Skeletal muscle tissue (tissue), 4 donors: Measurements from ENCODE around the gene ZNF341. TPM values are rescaled to one million over a fixed set of nuclear protein-coding genes. Genes with fewer than 3 reads are reported as not detected.

Experiments used
- H3K27ac ChIP-seq: one replicate; pipeline ENCODE4 v1.7.0; 2013; ENCODE audit warnings: mild to moderate bottlenecking, low read depth, low read length, inconsistent platforms
- H3K27me3 ChIP-seq, 3 donors: one replicate each; pipeline ENCODE4 v1.7.0; 2013; ENCODE audit warnings: low read length in 3 of 3; ENCODE audit not compliant: control insufficient read depth in 3 of 3, insufficient read depth in 3 of 3
- H3K36me3 ChIP-seq, 3 donors: one replicate each; pipeline ENCODE4 v1.7.0; 2013; ENCODE audit warnings: low read length in 3 of 3; ENCODE audit not compliant: control insufficient read depth in 3 of 3, insufficient read depth in 3 of 3
- H3K4me1 ChIP-seq, 3 donors: one replicate each; pipeline ENCODE4 v1.7.0; 2013; ENCODE audit warnings: low read length in 3 of 3, mild to moderate bottlenecking in 3 of 3; ENCODE audit not compliant: control insufficient read depth in 3 of 3, insufficient read depth in 3 of 3
- H3K4me3 ChIP-seq, 3 donors: one replicate each; pipeline ENCODE4 v1.7.0; 2013; ENCODE audit warnings: low read length in 3 of 3
- H3K9ac ChIP-seq, 3 donors: one replicate each; pipeline ENCODE4 v1.7.0; 2013; ENCODE audit warnings: low read length in 3 of 3, mild to moderate bottlenecking in 3 of 3, moderate library complexity in 2 of 3, low read depth in 1 of 3
- H3K9me3 ChIP-seq, 3 donors: one replicate each; pipeline ENCODE4 v1.7.0; 2013; ENCODE audit warnings: low read length in 3 of 3; ENCODE audit not compliant: control insufficient read depth in 3 of 3
- total RNA-seq: library from RNA; depleted of rRNA; stranded (reverse); fragments of >200 nt; gene quantifications from one replicate; pipeline ENCODE4 v1.2.3, GENCODE V29; 2014
- donor health status: Osteomylitis.

The ZNF341 gene
- total RNA-seq, 1 donor from 2014 or later, result 1.0 TPM

GRCh38 chr20:33836277-33836676 lies 104.5 kb downstream of the ZNF341 start:
- Histone ChIP-seq H3K36me3 (no peaks in the 10 kb centered on the region), H3K4me1 (peaks cover 56 to 77% (median 66%) of the 10 kb centered on the region in 3 donors), H3K27me3 (no peaks in the 10 kb centered on the region), H3K9ac (no peak overlapping the region), H3K9me3 (no peaks in the 10 kb centered on the region), H3K4me3 (no peak overlapping the region), H3K27ac (no peak overlapping the region)

- Histone ChIP-seq H3K4me1 (peaks cover 56 to 77% (median 68%) of the 10 kb centered on the region in 3 donors), H3K4me3 (no peak overlapping the region), H3K27me3 (no peaks in the 10 kb centered on the region), H3K9ac (no peak overlapping the region), H3K36me3 (no peaks in the 10 kb centered on the region), H3K9me3 (no peaks in the 10 kb centered on the region), H3K27ac (no peak overlapping the region)
Measured at GRCh38 chr20:33837096-33837830, 105.5 kb downstream of the ZNF341 start.

GRCh38 chr20:33838035-33838864 lies 106.5 kb downstream of the ZNF341 start:
- Histone ChIP-seq H3K9ac (no peak overlapping the region), H3K36me3 (no peaks in the 10 kb centered on the region), H3K4me1 (peaks cover 58 to 79% (median 73%) of the 10 kb centered on the region in 3 donors), H3K27me3 (no peaks in the 10 kb centered on the region), H3K9me3 (no peaks in the 10 kb centered on the region), H3K4me3 (no peak overlapping the region), H3K27ac (no peak overlapping the region)

- Histone ChIP-seq H3K4me3 (no peak overlapping the region), H3K36me3 (no peaks in the 10 kb centered on the region), H3K4me1 (peaks cover 59 to 79% (median 75%) of the 10 kb centered on the region in 3 donors), H3K9me3 (no peaks in the 10 kb centered on the region), H3K9ac (peak overlapping the region in 1 of 3 donors; percentile 61), H3K27me3 (no peaks in the 10 kb centered on the region), H3K27ac (no peak overlapping the region)
Measured at GRCh38 chr20:33839591-33839990, 107.8 kb downstream of the ZNF341 start.

GRCh38 chr20:33840160-33840559 lies 108.4 kb downstream of the ZNF341 start:
- Histone ChIP-seq H3K4me3 (no peak overlapping the region), H3K27ac (no peak overlapping the region), H3K36me3 (no peaks in the 10 kb centered on the region), H3K27me3 (no peaks in the 10 kb centered on the region), H3K9ac (no peak overlapping the region), H3K4me1 (peaks cover 59 to 79% (median 75%) of the 10 kb centered on the region in 3 donors), H3K9me3 (no peaks in the 10 kb centered on the region)

GRCh38 chr20:33840759-33841435 lies 109.1 kb downstream of the ZNF341 start:
- peaks cover 59 to 79% (median 78%) of the 10 kb centered on the region in 3 donors for H3K4me1 ChIP-seq
- H3K27me3 ChIP-seq, result no peaks in the 10 kb centered on the region

GRCh38 chr20:33841436-33841799 lies 109.6 kb downstream of the ZNF341 start:
- no peak overlapping the region for H3K4me3 ChIP-seq
- no peak overlapping the region for H3K27ac ChIP-seq
- no peaks in the 10 kb centered on the region for H3K36me3 ChIP-seq
- H3K27me3 ChIP-seq, result no peaks in the 10 kb centered on the region
- H3K9me3 ChIP-seq, result no peaks in the 10 kb centered on the region
- H3K9ac ChIP-seq, result no peak overlapping the region
- peaks cover 61 to 83% (median 78%) of the 10 kb centered on the region in 3 donors for H3K4me1 ChIP-seq

More at GRCh38 chr20:33840759-33841435, 109.1 kb downstream of the ZNF341 start:
- H3K9me3 ChIP-seq, result no peaks in the 10 kb centered on the region
- H3K9ac ChIP-seq, result no peak overlapping the region
- H3K36me3 ChIP-seq, result no peaks in the 10 kb centered on the region
- H3K4me3 ChIP-seq, result no peak overlapping the region
- H3K27ac ChIP-seq, result no peak overlapping the region

Other genes starting within 250 kb of the ZNF341 start
- 10.4 TPM for gene CBFA2T2, start 241.9 kb upstream of the ZNF341 start, total RNA-seq
- not detected for gene C20orf144, start 69.7 kb upstream of the ZNF341 start, total RNA-seq
- 1.0 TPM for gene ACTL10, start 65.1 kb upstream of the ZNF341 start, total RNA-seq
- gene NECAB3, start 57.6 kb upstream of the ZNF341 start, total RNA-seq, result 32.4 TPM
- 5.2 TPM for gene E2F1, start 45.6 kb upstream of the ZNF341 start, total RNA-seq
- gene PXMP4, start 11.7 kb upstream of the ZNF341 start, total RNA-seq, result 7.3 TPM
- 24.0 TPM for gene CHMP4B, start 79.4 kb downstream of the ZNF341 start, total RNA-seq